Dermis blood vessel endothelial cell (primary cell): ENCODE measurements around the gene DUOXA1. TPM values are rescaled to one million over a fixed set of nuclear protein-coding genes. Genes with fewer than 3 reads are reported as not detected.
"Not testable (repeated sequence)": the region's sequence is repeated elsewhere in the genome, so short reads cannot be mapped to it uniquely, and the experiment has no call there.

Experiments
- DNase-seq: peaks from one replicate; pipeline ENCODE4 v3.0.0; 2010
- total RNA-seq: library from RNA; depleted of rRNA; stranded (reverse); fragments of >200 nt; gene quantifications from 2 replicates; pipeline ENCODE4 v1.2.3, GENCODE V29; 2014

Gene DUOXA1
- total RNA-seq, 1 donor from 2014 or later, result not detected

GRCh38 chr15:45088801-45089711 lies 40.6 kb downstream of the DUOXA1 start:
- DNase-seq, result no peak

DNA sequence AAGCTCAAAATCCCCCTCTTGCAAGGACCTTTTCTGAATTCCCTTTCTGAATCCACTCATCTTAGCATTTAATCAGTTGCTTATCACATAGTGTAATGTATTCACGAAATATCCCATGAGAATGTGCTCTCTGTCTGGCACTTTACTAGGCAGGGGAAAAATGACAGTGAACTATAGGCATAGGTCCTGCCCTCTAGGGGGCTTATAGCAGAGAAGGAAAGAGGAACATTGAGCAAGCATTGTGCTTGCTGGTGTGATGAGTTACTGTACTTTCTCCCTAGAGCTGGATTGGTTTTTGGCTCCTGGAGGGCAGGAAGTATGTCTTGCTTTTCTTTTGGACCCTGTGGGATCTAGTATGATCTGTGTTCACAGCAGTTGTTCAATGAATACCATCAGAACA lies 42.2 kb downstream of the DUOXA1 start:
- no peak for DNase-seq

GRCh38 chr15:45084163-45084562 lies 45.5 kb downstream of the DUOXA1 start:
- no peak for DNase-seq

DNA sequence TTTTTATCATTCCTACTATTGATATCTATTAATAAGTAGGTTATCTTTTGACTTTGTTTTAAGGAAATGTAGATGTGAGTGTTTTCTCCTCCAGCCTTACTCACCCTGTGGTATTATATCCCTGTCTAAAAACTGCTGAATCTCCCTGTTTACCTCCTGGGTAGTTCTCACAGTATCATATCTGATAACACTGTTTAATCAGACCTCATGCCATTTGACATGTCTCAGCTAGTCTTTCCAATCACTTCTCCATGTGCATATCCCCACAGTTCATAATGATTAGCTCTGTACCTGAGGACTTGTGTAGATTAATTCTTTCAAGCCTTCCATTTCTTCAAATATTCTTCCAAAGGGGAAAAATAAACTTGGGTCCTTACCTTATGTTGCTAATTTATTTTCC lies 46.5 kb downstream of the DUOXA1 start:
- DNase-seq, result no peak

DNA sequence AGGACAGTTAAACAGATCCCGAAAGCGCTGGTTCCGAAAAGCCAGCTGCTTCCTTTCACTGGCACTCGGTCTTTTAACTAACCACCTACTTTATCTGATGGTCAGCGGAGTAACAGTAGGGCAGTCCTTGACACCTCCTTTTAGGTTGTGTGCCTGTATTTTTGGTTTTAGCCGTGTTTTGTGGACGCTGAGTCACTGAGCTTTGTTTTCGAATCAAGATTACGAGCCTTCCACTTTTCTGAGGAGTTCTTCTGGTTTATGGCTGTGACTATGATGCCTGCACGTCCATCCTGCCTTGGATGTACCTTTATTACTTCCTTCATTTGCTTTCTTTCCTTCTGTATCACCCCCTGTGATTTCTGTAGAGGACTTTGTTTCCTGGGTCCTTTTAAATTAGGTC lies 47.3 kb downstream of the DUOXA1 start:
- DNase-seq, result not testable (repeated sequence)

- not testable (repeated sequence) for DNase-seq
Measured at GRCh38 chr15:45080593-45080992, 49.1 kb downstream of the DUOXA1 start.

GRCh38 chr15:45079628-45080246 lies 49.9 kb downstream of the DUOXA1 start:
- DNase-seq, result not testable (repeated sequence)

GRCh38 chr15:45079201-45079600 lies 50.5 kb downstream of the DUOXA1 start:
- DNase-seq, result not testable (repeated sequence)

- peak; percentile 7 for DNase-seq
Measured at GRCh38 chr15:45077391-45077790, 52.3 kb downstream of the DUOXA1 start.

GRCh38 chr15:45075440-45076320 lies 54.0 kb downstream of the DUOXA1 start:
- DNase-seq, result not testable (repeated sequence)

DNA sequence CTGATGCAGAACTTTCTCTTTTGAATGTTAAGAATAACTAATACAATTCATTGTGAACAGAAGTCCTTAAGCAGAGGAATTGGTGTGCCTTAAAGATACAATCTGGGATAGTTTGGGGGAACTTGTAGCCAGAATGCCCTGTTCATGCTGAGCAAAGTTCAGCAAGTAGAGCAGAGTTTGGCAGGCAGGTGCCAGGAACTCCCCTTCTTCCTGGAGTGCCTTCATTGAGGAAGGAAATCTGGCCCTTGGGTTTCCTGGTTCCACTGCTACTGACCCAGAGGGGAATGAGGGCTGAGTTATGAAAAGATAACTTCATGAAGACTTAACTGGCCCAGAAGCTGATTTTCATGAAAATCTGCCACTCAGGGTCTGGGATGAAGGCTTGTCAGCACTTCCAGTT lies 56.1 kb downstream of the DUOXA1 start:
- not testable (repeated sequence) for DNase-seq

DNA sequence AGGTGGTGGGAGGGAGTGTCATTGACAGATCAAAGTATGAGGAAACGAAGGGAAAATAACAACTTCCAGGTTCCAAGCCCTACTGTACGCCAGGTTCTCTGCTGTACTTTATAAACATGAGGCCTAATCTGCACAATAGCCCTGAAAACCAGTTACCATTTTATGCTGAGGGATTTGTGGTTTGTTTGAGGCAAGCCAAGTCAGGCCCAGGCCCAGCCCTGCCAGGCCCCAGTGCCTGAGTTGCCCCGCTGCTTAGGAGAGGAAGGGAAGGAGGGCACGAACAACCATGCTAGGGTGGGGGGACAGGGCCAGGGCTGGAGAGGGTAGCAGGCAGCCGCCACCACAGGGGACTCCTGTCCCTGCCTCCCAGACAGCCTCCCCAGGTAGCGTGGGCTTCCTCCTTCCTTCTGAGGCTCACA lies 59.7 kb downstream of the DUOXA1 start:
- not testable (repeated sequence) for DNase-seq

Other genes with a start within 250 kb of the DUOXA1 start
- gene TERB2, start 173.2 kb downstream of the DUOXA1 start, total RNA-seq, result not detected in 2 replicates
- 3.6 and 11.9 TPM in 2 replicates for gene SORD, start 106.7 kb downstream of the DUOXA1 start, total RNA-seq
- not detected in 2 replicates for gene DUOX2, start 15.7 kb downstream of the DUOXA1 start, total RNA-seq
- gene DUOXA2, start 15.6 kb downstream of the DUOXA1 start, total RNA-seq, result not detected in 2 replicates
- not detected in 2 replicates for gene DUOX1, start 115 bp upstream of the DUOXA1 start, total RNA-seq
- gene SHF, start 58.1 kb upstream of the DUOXA1 start, total RNA-seq, result 1.8 and 3.7 TPM in 2 replicates
- not detected in 2 replicates for gene SLC28A2, start 122.4 kb upstream of the DUOXA1 start, total RNA-seq
- gene GATM, start 248.7 kb upstream of the DUOXA1 start, total RNA-seq, result 0.23 and 0.34 TPM in 2 replicates